GM19324 (cell line): ENCODE data around the gene NOS1AP.
"Not testable (repeated sequence)": the region's sequence is repeated elsewhere in the genome, so short reads cannot be mapped to it uniquely, and the experiment has no call there.

Experiments
- ATAC-seq: cut with Tn5 transposase; IDR thresholded peaks from one replicate; pipeline ENCODE4 v1.9.1; 2021; ENCODE audit warnings: mild to moderate bottlenecking, moderate library complexity; ENCODE audit not compliant: unreplicated experiment, low FRiP score

NOS1AP gene

DNA sequence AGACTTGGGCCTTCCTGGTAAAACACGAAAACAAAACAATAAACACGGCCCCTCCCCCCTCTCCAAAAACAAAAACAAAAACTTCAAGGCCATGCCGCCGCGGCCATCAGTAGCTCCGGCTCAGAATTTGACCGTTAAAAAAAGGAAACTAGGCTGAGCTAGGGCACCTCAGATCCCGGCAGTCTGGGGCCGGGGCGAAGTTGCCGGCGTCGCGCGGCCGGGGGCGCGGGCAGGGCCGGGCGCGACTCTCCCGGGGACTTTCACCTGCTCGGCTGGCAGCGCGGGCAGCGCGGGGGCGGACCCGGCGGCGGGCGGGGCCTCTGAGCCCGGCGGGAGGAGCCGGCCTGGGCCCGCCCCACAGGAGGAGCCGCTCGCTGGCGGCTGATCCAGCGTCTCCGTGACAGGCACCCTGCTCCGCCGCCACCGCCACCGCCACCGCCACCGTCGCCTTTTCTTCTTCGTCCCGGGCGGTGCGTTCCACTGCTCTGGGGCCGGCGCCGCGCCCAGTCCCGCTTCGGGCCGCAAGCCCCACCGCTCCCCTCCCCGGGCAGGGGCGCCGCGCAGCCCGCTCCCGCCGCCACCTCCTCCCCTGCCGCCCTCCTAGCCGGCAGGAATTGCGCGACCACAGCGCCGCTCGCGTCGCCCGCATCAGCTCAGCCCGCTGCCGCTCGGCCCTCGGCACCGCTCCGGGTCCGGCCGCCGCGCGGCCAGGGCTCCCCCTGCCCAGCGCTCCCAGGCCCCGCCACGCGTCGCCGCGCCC is at the start of gene NOS1AP:
Gene NOS1AP, plus strand, starts transcription at position 358 of the 760 bp plus-strand sequence. CDS start 487 bp downstream, outside the sequence.
- ATAC-seq: peak; percentile 99

DNA sequence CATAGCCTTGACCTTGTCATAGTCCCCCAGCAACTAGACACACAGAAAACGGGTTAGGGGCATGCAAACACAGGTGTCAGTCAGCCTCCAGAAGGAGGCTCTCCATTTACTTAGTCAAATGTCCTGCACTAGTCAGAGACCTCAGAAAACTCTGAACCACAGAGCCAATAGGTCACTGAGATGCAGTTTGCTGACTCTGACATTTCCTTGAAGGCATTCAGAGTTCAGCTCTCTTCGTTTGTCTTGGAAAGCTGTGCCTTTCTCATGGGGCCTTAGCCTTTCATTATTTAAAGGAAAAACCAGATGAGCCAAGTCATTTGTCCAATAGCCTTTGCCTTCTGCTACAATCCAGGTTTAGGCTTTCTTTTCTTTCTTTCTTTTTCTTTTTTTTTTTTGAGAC is 49.3 kb upstream of the NOS1AP start:
- ATAC-seq: no peak

GRCh38 chr1:162021124-162021523 is 48.4 kb upstream of the NOS1AP start:
- ATAC-seq: no peak

DNA sequence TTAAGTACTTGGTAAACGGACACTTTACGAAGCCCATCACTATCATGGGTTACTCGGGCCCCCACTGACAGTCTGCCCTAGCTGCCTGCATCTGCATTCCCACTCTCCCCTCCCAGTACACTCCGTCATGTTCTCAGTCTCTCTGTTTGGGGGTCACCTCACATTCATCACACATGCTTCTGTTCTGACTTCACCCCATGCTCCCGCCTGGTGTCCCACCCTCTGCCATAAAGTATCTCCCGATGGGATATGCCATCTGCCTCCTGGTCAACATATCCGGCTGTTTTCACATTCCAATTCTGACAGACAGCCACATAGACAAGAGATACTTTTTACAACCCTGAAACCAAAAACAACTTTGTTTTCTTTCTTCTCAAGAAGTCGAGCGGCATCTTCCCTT is 46.9 kb upstream of the NOS1AP start:
- no peak for ATAC-seq

DNA sequence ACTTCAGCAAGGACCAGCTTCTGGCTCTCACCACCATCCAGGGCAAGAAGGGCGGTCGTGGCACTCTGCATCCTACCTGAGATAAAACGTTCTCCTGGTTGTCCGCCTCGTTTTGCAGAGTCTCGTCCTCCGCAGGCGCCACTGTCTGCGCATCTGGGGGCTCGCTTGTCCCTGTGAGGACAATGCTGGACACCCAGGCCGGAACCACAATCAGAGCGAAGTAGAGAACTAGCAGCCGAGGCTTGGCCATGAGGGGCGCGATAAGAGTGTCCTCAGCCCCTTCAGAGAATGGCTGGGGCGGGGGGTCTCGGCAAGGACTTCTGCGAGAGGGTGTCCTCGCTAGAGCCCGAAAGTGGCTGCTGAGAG is 46.3 kb upstream of the NOS1AP start:
- ATAC-seq: no peak

DNA sequence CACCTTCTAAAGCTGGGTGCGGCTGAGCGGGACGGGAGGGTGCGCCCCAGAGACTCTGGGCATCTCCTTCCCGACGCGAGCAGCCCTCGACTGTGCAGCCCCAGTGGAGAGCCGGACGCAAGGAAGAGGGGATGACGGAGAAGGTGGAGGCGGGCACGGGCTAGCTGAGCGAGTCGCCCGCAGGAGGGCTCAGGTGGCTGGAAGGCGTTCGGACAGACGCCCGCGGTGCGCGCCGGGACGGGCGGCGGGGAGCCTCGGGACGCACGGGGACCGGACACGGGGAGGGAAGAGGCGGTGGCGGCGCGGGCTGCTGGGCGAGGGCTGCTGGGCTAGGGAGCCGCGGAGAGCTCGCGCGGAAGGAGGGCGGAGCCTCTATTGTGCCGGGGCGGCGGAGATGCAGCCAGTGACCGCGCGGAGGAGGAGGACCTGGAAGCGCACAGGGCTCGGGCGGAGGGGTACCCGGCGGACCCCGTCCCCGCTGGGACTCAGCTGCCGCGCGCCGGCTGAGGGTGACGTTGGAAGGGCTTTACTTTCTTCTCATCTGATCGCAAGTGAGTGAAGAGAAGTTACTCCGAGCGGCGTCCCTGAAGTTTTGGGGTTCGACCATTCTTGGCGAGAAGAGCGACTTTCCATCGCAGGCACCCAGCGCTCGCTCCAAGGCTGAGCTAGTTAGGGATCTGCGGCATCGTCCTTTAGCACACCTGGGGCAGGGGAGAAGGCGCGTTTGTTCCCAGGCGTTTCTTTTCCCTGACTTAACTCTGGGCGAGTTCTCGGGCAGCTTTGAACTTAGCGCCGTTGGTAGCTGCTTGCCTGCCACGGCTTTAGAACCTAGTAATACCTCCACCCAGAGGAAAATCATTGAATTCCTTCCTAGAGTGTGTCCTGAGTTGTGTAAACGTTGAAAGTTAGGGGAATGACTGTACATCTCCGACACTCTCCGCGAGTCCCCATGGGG is 45.7 kb upstream of the NOS1AP start, which contains the start of gene OLFML2B:
Gene OLFML2B, minus strand, starts transcription at position 323 of the 955 bp plus-strand sequence. CDS start 439 bp downstream, outside the sequence.
- no peak for ATAC-seq

DNA sequence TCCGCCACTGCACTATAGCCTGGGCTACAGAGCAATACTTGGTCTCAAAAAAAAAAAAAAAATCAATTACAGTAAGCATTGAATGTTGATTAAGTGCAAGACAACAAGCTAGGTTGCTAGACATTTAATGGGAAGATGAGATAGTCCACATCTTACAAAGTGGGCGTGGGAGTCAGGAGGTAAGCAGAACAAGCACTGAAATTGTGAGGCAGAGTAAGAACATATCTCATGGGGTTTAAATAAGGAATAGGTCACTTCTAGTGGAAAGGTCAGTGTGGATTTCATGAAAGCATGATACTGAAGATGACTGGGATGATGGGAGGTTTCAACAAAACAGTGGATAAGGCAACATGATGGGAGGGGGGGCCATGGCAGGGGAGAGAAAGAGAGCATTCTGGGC is 44.0 kb upstream of the NOS1AP start:
- ATAC-seq: no peak

DNA sequence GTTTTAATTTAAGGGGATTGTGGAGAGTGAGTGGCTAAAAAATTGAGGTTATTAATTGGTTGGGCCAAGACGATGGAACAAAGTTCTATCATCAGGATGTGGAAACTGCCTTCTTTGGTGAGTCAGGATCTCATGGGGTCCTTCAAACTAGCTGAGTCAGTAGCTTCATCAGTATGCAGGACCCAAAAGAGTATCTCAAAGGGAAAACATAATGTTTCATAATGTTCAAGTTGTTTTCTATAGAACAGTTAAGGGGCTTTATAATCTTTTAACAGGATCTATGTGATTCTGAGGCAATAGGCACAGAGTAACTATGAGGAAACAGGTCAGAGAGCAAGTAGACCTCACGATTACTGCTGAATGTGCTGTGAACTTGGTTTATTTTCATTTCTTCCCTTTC is 42.6 kb upstream of the NOS1AP start:
- ATAC-seq: no peak

DNA sequence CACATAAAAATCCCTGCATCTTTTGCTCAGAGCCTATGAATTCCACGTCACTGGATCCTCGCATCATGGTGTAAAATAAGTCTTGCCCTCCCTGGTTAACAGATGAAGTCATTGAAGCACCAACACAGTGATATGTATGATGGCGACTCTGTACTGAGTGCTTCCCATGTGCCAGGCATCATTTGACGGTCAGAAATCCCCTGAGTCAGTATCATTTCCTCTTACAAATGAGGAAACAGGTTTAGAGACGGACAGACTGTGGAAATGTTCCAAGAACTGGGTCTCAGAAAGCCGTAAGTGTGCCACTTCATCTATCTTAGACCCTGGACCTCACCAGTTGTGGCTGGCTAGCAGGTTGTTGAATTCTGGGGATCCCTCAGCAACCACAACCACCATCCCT is 40.8 kb upstream of the NOS1AP start:
- ATAC-seq: no peak

DNA sequence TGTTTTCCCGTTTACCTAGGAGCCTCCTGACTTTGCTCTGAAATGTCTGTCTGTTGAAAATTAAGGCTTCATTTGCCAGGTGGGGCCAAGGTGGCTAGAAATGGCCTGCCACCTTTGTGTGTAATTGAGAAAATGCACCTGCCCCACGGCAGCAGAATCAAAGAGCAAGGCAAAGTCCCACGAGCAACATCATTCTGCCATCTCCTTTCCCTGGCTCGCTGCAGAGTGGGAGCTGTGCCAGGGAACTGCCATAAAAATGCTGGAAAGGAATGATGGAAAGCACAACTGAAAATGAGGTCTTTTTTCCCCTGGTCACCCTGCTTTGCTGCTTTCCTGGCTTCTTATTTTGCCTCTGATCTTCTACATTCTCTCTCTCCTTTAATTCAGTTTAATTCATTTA is 40.3 kb upstream of the NOS1AP start:
- no peak for ATAC-seq

DNA sequence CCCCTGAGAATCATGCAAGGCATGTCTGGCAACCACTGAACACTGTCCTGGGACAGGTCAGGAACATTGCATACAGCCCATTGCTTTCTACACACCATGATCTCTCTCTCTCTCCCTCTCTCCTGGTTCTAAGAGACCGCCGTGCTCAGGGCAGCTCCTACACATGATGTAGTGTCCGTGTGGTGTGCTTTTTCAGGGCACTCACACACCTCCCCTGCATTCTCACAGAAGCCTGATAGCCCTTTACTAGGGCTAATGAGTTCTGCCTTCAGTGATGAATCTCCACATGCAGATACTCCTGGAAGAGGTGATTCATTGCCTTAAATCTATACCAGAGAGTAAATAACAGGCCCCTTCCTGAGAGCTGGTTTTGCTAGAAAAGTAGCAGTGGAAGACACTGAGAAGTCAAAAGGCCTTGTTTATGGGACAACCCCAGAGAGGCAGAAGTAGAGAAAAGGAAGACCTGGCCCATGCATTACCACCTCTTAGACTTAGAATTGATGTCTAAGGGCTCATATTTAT is 38.7 kb upstream of the NOS1AP start:
- ATAC-seq: no peak

DNA sequence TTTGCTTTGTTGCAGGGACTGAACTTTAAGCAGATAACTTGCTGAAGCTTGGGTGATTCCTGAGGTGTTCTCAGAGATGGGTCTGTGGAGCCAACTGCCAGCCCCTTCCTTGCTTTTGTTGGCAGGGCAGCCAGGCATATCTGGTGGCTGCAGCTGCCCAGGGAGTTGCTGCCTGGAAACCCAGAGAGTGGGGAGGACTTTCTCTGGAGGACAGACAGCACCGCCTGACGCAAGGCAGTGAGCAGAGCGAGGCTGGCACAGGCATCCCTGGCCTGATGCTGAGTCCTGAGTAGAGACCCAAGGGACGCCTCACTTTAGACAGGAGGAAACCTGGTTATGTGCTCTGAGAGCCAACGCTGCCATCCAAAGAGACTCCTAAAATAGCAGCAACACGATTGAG is 36.1 kb upstream of the NOS1AP start:
- no peak for ATAC-seq

DNA sequence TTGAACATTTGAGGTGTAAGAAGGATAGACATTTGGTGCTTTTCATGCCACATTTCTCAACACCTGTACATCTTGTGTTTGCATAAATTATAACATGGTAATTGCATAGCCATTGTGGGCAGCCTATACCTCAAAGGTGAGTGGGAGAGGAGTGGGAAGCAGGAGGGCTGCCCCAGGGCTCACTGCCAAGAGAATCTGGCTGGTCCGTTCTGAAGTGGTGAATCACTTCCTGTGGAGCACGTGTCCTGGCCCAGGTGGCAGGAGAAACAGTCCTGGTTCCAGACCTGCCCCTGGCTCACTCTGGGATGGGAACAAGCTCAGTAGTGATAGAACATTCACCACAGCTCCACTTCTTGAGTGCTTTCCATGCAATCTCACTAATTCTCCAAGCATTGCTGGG is 34.2 kb upstream of the NOS1AP start:
- no peak for ATAC-seq

DNA sequence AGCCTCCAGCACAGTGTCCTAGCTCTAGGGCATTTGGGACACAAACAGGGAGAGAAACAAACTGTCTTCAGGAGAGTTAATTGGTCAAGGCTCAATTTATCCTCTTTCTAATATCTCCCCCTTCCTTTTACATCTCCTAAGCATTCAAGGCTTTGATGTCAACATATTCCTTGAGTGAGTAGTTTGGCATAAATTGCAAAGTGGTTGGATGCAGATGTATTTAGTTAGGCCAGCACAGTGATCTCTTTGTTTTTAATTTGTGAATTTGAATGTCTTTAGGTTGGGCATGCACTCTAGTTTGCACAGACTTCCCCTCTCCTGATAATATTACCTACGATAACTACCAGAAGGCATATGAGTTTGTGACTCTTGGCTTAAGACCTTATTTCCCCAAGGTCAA is 33.3 kb upstream of the NOS1AP start:
- no peak for ATAC-seq

- ATAC-seq: no peak
Measured at GRCh38 chr1:162038624-162039023, 30.9 kb upstream of the NOS1AP start.

DNA sequence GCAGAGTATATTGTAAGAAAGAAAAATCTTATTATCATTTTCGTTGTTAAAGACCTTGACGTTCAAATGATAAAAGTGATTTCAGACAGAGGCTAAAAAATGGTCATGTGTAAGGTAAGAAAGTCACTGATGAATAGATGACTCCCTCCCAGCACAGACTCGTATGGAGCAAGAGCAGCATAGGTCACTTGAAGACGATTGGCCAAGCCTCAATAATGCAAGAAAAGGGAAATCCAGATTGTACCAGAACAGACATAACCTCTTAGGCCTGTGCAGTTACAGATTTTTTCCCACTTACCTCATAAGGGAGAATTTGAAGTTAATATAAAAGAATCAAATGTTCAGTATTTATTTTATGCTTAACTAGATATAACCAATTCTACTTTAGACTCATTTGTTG is 29.5 kb upstream of the NOS1AP start:
- no peak for ATAC-seq

DNA sequence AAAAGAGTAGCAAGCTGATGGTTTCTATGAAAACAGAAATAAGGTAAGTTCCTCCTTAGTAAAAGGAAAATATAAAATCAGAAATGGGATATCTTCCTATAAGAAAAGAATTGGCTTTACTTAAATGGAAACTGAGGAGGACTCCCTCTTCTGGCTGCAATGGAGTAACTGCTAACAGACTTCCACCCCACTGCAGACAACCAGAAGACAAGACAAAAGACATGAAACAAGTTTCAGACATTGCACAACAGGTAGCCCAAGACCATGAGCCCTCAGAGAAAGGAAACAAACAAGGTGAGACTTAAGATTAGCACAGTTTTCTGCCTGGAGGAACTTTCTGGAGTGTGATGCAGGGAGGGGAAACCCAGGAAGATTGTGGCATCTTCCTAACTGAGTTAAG is 28.8 kb upstream of the NOS1AP start:
- ATAC-seq: no peak

- ATAC-seq: no peak
Measured at GRCh38 chr1:162042361-162042760, 27.1 kb upstream of the NOS1AP start.

DNA sequence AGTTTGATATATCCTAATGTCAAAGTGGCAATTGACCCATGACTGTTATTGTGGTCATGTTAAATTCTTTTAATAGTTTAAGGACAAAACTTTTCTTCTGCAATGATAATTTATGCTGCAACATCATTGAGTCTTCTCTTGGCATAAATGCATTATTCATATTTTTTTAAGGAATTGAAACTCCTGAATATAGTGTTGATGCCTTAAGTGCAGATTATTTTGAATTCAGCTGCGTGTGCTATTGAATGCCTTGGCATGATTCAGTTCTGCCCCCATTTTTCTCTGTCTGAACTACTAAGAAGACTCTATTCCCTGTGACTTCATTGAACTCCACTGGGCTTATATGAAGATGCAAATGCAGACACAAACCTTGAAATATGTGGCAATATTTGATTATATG is 22.6 kb upstream of the NOS1AP start:
- ATAC-seq: no peak

GRCh38 chr1:162053949-162054348 is 15.5 kb upstream of the NOS1AP start:
- not testable (repeated sequence) for ATAC-seq

DNA sequence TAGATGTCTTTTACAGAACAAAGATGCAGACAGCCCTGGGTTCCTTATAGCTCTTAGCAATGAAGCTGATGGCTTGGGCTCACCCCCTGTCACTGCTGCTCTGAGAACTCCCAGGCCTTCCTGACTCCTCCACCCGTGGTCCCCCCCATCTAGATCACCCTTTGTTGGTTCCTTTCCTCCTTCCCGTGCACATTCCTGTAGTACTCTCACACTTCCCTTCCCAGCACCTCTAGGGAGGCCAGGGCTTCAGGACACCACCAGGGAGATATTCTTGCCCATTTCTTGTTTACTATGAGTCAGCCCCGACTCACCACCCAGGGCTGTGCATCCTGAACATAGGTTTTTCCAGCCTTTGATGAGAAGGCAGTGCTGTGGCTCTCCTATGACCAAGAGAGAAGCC is 14.4 kb upstream of the NOS1AP start:
- no peak for ATAC-seq
